ENCODE results near the gene SLC38A11.

- no peak for TF ChIP-seq CTCF (conservative IDR thresholded peaks at IDR 0.05; ENCODE audit: low read length)
- TF ChIP-seq EZH2phosphoT487 (IDR thresholded peaks at IDR 0.05; ENCODE audit: borderline replicate concordance, low read depth, low read length), result no peak
Observed at GRCh38 chr2:164888592-164888991, 66.7 kb downstream of the SLC38A11 start.

Measured in OCI-LY7 (cell line).